H9 (cell line): ENCODE measurements around the gene ICAM4. TPM values are rescaled to one million over a fixed set of nuclear protein-coding genes. Genes with fewer than 3 reads are reported as not detected.

Source experiments
- DNase-seq: peaks from one replicate; pipeline ENCODE4 v3.0.0-alpha.2; 2017
- H2AFZ ChIP-seq: one replicate; pipeline ENCODE4 v1.6.1; 2013; ENCODE audit warnings: mild to moderate bottlenecking, low read length, control low read depth, moderate library complexity
- H2AK5ac ChIP-seq: 2 replicates; pipeline ENCODE4 v1.6.1; 2013; ENCODE audit warnings: low read length, control low read depth, mixed read lengths; ENCODE audit not compliant: insufficient read length
- H2BK120ac ChIP-seq: one replicate; pipeline ENCODE4 v1.6.1; 2013; ENCODE audit warnings: low read depth, mild to moderate bottlenecking, low read length, control low read depth, inconsistent platforms; ENCODE audit not compliant: poor library complexity, severe bottlenecking
- H2BK12ac ChIP-seq: 2 replicates; pipeline ENCODE4 v1.6.1; 2013; ENCODE audit warnings: low read length, control low read depth, mixed read lengths, low read depth; ENCODE audit not compliant: insufficient read length
- H2BK15ac ChIP-seq: 2 replicates; pipeline ENCODE4 v1.6.1; 2013; ENCODE audit warnings: low read depth, low read length, control low read depth
- H2BK20ac ChIP-seq: one replicate; pipeline ENCODE4 v1.6.1; 2013; ENCODE audit warnings: low read depth, mild to moderate bottlenecking, low read length, control low read depth, inconsistent platforms; ENCODE audit not compliant: poor library complexity, severe bottlenecking
- H2BK5ac ChIP-seq: 2 replicates; pipeline ENCODE4 v1.6.1; 2013; ENCODE audit warnings: low read length, control low read depth, mixed read lengths; ENCODE audit not compliant: insufficient read length
- H3K14ac ChIP-seq: 2 replicates; pipeline ENCODE4 v1.6.1; 2013; ENCODE audit warnings: low read length, control low read depth; ENCODE audit not compliant: insufficient read depth
- H3K18ac ChIP-seq: 2 replicates; pipeline ENCODE4 v1.6.1; 2013; ENCODE audit warnings: low read depth, mild to moderate bottlenecking, mixed read lengths, low read length, control low read depth; ENCODE audit not compliant: insufficient read length
- H3K23ac ChIP-seq: 2 replicates; pipeline ENCODE4 v1.6.1; 2013; ENCODE audit warnings: low read length, control low read depth, mixed read lengths, low read depth; ENCODE audit not compliant: insufficient read length
- H3K23me2 ChIP-seq: 2 replicates; pipeline ENCODE4 v1.6.1; 2013; ENCODE audit warnings: low read depth, mild to moderate bottlenecking, mixed read lengths, low read length, control low read depth; ENCODE audit not compliant: insufficient read length, poor library complexity, severe bottlenecking
- H3K27ac ChIP-seq: 2 replicates; pipeline ENCODE4 v1.5.1; 2013; ENCODE audit warnings: low read length, control low read depth, mixed read lengths, low read depth; ENCODE audit not compliant: insufficient read length
- H3K27me3 ChIP-seq: 2 replicates; pipeline ENCODE4 v1.6.1; 2013; ENCODE audit warnings: low read length, control low read depth, inconsistent platforms; ENCODE audit not compliant: insufficient read depth
- H3K4ac ChIP-seq: 2 replicates; pipeline ENCODE4 v1.6.1; 2013; ENCODE audit warnings: low read depth, mild to moderate bottlenecking, control low read depth, inconsistent platforms, low read length, moderate library complexity
- H3K4me1 ChIP-seq: 2 replicates; pipeline ENCODE4 v1.6.1; 2013; ENCODE audit warnings: low read length, control low read depth, inconsistent platforms; ENCODE audit not compliant: insufficient read depth
- H3K4me2 ChIP-seq: 2 replicates; pipeline ENCODE4 v1.6.1; 2013; ENCODE audit warnings: low read length, control low read depth, mixed read lengths; ENCODE audit not compliant: insufficient read length, insufficient read depth
- H3K56ac ChIP-seq: 2 replicates; pipeline ENCODE4 v1.6.1; 2013; ENCODE audit warnings: low read depth, mild to moderate bottlenecking, mixed read lengths, low read length, control low read depth; ENCODE audit not compliant: insufficient read length
- H3K79me1 ChIP-seq: 2 replicates; pipeline ENCODE4 v1.6.1; 2013; ENCODE audit warnings: low read depth, mild to moderate bottlenecking, moderate library complexity, low read length, control low read depth, inconsistent platforms; ENCODE audit not compliant: insufficient read depth, poor library complexity, severe bottlenecking
- H3K79me2 ChIP-seq: 2 replicates; pipeline ENCODE4 v1.6.1; 2013; ENCODE audit warnings: low read length, control low read depth, inconsistent platforms; ENCODE audit not compliant: insufficient read depth
- H3K9ac ChIP-seq: 2 replicates; pipeline ENCODE4 v1.6.1; 2013; ENCODE audit warnings: low read length, control low read depth, mixed read lengths; ENCODE audit not compliant: insufficient read length; ENCODE audit errors: extremely low read depth
- H3K9me3 ChIP-seq: one replicate; pipeline ENCODE4 v1.6.1; 2013; ENCODE audit warnings: low read depth, low read length, inconsistent platforms; ENCODE audit not compliant: control insufficient read depth
- H3T11ph ChIP-seq: one replicate; pipeline ENCODE4 v1.6.1; 2013; ENCODE audit warnings: mild to moderate bottlenecking, low read length, control low read depth, inconsistent platforms
- H4K20me1 ChIP-seq: one replicate; pipeline ENCODE4 v1.6.1; 2013; ENCODE audit not compliant: control insufficient read depth, insufficient read length, insufficient read depth
- H4K5ac ChIP-seq: 2 replicates; pipeline ENCODE4 v1.6.1; 2013; ENCODE audit warnings: low read depth, mild to moderate bottlenecking, mixed read lengths, low read length, control low read depth; ENCODE audit not compliant: insufficient read length
- H4K8ac ChIP-seq: replicated peaks from 2 replicates; pipeline ENCODE4 v1.6.1; 2013; ENCODE audit warnings: low read length, control low read depth, mixed read lengths, low read depth; ENCODE audit not compliant: insufficient read length
- H4K91ac ChIP-seq: 2 replicates; pipeline ENCODE4 v1.6.1; 2013; ENCODE audit warnings: low read depth, mild to moderate bottlenecking, moderate library complexity, mixed read lengths, low read length, control low read depth; ENCODE audit not compliant: insufficient read length
- H3K27ac Mint-ChIP-seq, 3 experiments: 2 replicates in 2 of 3; 3 replicates in 1 of 3; pipeline ENCODE4 v1.8.0; 2020 to 2021; ENCODE audit warnings: mixed read lengths in 3 of 3, mild to moderate bottlenecking in 1 of 3, moderate library complexity in 1 of 3
- H3K27me3 Mint-ChIP-seq: 2 replicates; pipeline ENCODE4 v1.8.0; 2021; ENCODE audit warnings: low read depth, mild to moderate bottlenecking, moderate library complexity, mixed read lengths
- H3K36me3 Mint-ChIP-seq, 3 experiments: 2 replicates in 2 of 3; 3 replicates in 1 of 3; pipeline ENCODE4 v1.8.0; 2020 to 2021; ENCODE audit warnings: low read depth in 3 of 3, mixed read lengths in 3 of 3; ENCODE audit not compliant: insufficient read depth in 1 of 3
- H3K4me1 Mint-ChIP-seq, 2 experiments: 2 replicates each; pipeline ENCODE4 v1.8.0; 2020; ENCODE audit warnings: mixed read lengths in 2 of 2
- H3K4me3 Mint-ChIP-seq, 2 experiments: 2 replicates in 1 of 2; 3 replicates in 1 of 2; pipeline ENCODE4 v1.8.0; 2020 to 2021; ENCODE audit warnings: mild to moderate bottlenecking in 2 of 2, mixed read lengths in 2 of 2, moderate library complexity in 1 of 2
- H3K9me3 Mint-ChIP-seq, 2 experiments: 2 replicates in 1 of 2; 3 replicates in 1 of 2; pipeline ENCODE4 v1.8.0; 2020; ENCODE audit warnings: mild to moderate bottlenecking in 2 of 2, mixed read lengths in 2 of 2, moderate library complexity in 1 of 2
- CTCF ChIP-seq: fragments of 200-600 bp; sonication (generic); conservative IDR thresholded peaks from 3 replicates; pipeline ENCODE4 v1.8.0; 2021; ENCODE audit warnings: antibody characterized with exemption, mild to moderate bottlenecking
- WGBS: extraction: QIAGEN DNeasy Blood & Tissue Kit; methylation state at CpG from one replicate; pipeline ENCODE4 v1.1.7; 2013; ENCODE audit warnings: missing lambda C conversion rate, low lambda C conversion rate, mixed read lengths; ENCODE audit not compliant: insufficient read length; ENCODE audit errors: extremely low coverage; 5-methylcytosine and 5-hydroxymethylcytosine counted together
- total RNA-seq: library from RNA; stranded (reverse); gene quantifications from 2 replicates; pipeline ENCODE4 v1.2.1, GENCODE V29; 2021

Gene ICAM4
- total RNA-seq, 1 experiment from 2014 or later = 1.1 TPM

- no CpG with 5 or more reads among the region's 2 CpGs for WGBS
- Histone ChIP-seq H3K79me1 (peaks cover 2% of the 10 kb centered on the region), H2BK120ac (no peak overlapping the region), H2BK12ac (no peak overlapping the region), H3K4ac (no peak overlapping the region), H4K20me1 (peaks cover 4% of the 10 kb centered on the region), H3K14ac (no peak overlapping the region), H3K23ac (no peak overlapping the region), H3K18ac (no peak overlapping the region), H3K9ac (no peak overlapping the region), H2AFZ (no peak overlapping the region), H2BK20ac (no peak overlapping the region), H3K4me1 (no peaks in the 10 kb centered on the region; the same call in 1 of the 2 replicates), H3K23me2 (peaks cover 4% of the 10 kb centered on the region), H2BK5ac (no peak overlapping the region), H3K4me2 (no peak overlapping the region), H3K9me3 (no peaks in the 10 kb centered on the region), H3T11ph (no peak overlapping the region), H2AK5ac (no peak overlapping the region), H4K5ac (no peak overlapping the region), H2BK15ac (no peak overlapping the region), H3K27ac (no peak overlapping the region), H4K8ac (no peak overlapping the region), H4K91ac (no peak overlapping the region), H3K27me3 (no peaks in the 10 kb centered on the region), H3K56ac (no peak overlapping the region), H3K79me2 (no peaks in the 10 kb centered on the region)
- no peak for TF ChIP-seq CTCF
- no peaks in the 10 kb centered on the region; a peak in 1 of 5 replicates for H3K9me3 Mint-ChIP-seq
- H3K4me3 Mint-ChIP-seq = no peak overlapping the region
- no peak overlapping the region for H3K27ac Mint-ChIP-seq
- H3K4me1 Mint-ChIP-seq = peaks cover 5 to 9% of the 10 kb centered on the region in 2 experiments
- no peaks in the 10 kb centered on the region for H3K27me3 Mint-ChIP-seq
- H3K36me3 Mint-ChIP-seq = peaks cover 29 to 57% (median 49%) of the 10 kb centered on the region in 3 experiments; a peak in 6 of 7 replicates
- no peak for DNase-seq
Measured at GRCh38 chr19:10255358-10255757, 31.4 kb upstream of the ICAM4 start.
